ENCODE data around the gene KIF26B. TPM values are rescaled to one million over a fixed set of nuclear protein-coding genes. Genes with fewer than 3 reads are reported as not detected.
A peak's percentile ranks its signal among the peaks of the same experiment; 100 is the strongest.

The KIF26B gene
- total RNA-seq, 1 donor from 2014 or later = 0.49 TPM

GRCh38 chr1:245270063-245270462 is 115.3 kb downstream of the KIF26B start:
- intact Hi-C loops (cut with DNase I) = no loop called here
- H3K27me3 ChIP-seq = no peaks in the 10 kb centered on the region
- H3K27ac ChIP-seq = no peak overlapping the region
- TF ChIP-seq POLR2AphosphoS5 (IDR thresholded peaks at IDR 0.05; ENCODE audit: insufficient read depth in 1 of 2, low read depth in 1 of 2) = no peak
- no peak for TF ChIP-seq CTCF (IDR thresholded peaks at IDR 0.05)
- TF ChIP-seq POLR2A (IDR thresholded peaks at IDR 0.05) = no peak
- DNase-seq (ENCODE audit: extremely low spot score in 2 of 2) = no peak
- no peak overlapping the region for H3K4me3 ChIP-seq
- no peaks in the 10 kb centered on the region for H3K4me1 ChIP-seq
- no peaks in the 10 kb centered on the region for H3K36me3 ChIP-seq
- H3K9me3 ChIP-seq = peaks cover 4% of the 10 kb centered on the region

- DNase-seq (ENCODE audit: extremely low spot score in 2 of 2) = no peak
- peaks cover 4% of the 10 kb centered on the region for H3K9me3 ChIP-seq
- H3K36me3 ChIP-seq = no peaks in the 10 kb centered on the region
- no peak for TF ChIP-seq POLR2A (IDR thresholded peaks at IDR 0.05)
- no peak for TF ChIP-seq CTCF (IDR thresholded peaks at IDR 0.05)
- TF ChIP-seq POLR2AphosphoS5 (IDR thresholded peaks at IDR 0.05; ENCODE audit: insufficient read depth in 1 of 2, low read depth in 1 of 2) = no peak
- no peak overlapping the region for H3K4me3 ChIP-seq
- H3K27me3 ChIP-seq = no peaks in the 10 kb centered on the region
- intact Hi-C loops (cut with DNase I) = no loop called here
- H3K27ac ChIP-seq = no peak overlapping the region
- no peaks in the 10 kb centered on the region for H3K4me1 ChIP-seq
Observed at GRCh38 chr1:245270972-245271371, 116.2 kb downstream of the KIF26B start.

- no peak for TF ChIP-seq POLR2AphosphoS5 (IDR thresholded peaks at IDR 0.05; ENCODE audit: insufficient read depth in 1 of 2, low read depth in 1 of 2)
- TF ChIP-seq CTCF (IDR thresholded peaks at IDR 0.05) = no peak
- TF ChIP-seq POLR2A (IDR thresholded peaks at IDR 0.05) = no peak
- Histone ChIP-seq H3K27ac (no peak overlapping the region), H3K9me3 (peaks cover 4% of the 10 kb centered on the region), H3K4me1 (no peaks in the 10 kb centered on the region), H3K36me3 (no peaks in the 10 kb centered on the region), H3K27me3 (no peaks in the 10 kb centered on the region), H3K4me3 (no peak overlapping the region)
- DNase-seq (ENCODE audit: extremely low spot score in 2 of 2) = no peak
- intact Hi-C loops (cut with DNase I) = no loop called here
Observed at GRCh38 chr1:245272676-245273075, 117.9 kb downstream of the KIF26B start.

- no peak for TF ChIP-seq POLR2A (IDR thresholded peaks at IDR 0.05)
- H3K27ac ChIP-seq = no peak overlapping the region
- intact Hi-C loops (cut with DNase I) = no loop called here
- no peaks in the 10 kb centered on the region for H3K36me3 ChIP-seq
- no peaks in the 10 kb centered on the region for H3K27me3 ChIP-seq
- H3K9me3 ChIP-seq = no peaks in the 10 kb centered on the region
- no peaks in the 10 kb centered on the region for H3K4me1 ChIP-seq
- H3K4me3 ChIP-seq = no peak overlapping the region
- peak in 1 of 2 donors; percentile 46 for DNase-seq (ENCODE audit: extremely low spot score in 2 of 2)
Observed at GRCh38 chr1:245276445-245276844, 121.7 kb downstream of the KIF26B start.

- Histone ChIP-seq H3K4me1 (no peaks in the 10 kb centered on the region), H3K27ac (no peak overlapping the region), H3K27me3 (no peaks in the 10 kb centered on the region), H3K36me3 (no peaks in the 10 kb centered on the region), H3K4me3 (no peak overlapping the region), H3K9me3 (no peaks in the 10 kb centered on the region)
- TF ChIP-seq POLR2A (IDR thresholded peaks at IDR 0.05) (no peak), POLR2AphosphoS5 (IDR thresholded peaks at IDR 0.05; ENCODE audit: insufficient read depth in 1 of 2, low read depth in 1 of 2) (no peak), CTCF (IDR thresholded peaks at IDR 0.05) (no peak)
- peak in 1 of 2 donors; percentile 16 for DNase-seq (ENCODE audit: extremely low spot score in 2 of 2)
- intact Hi-C loops (cut with DNase I) = no loop called here
Observed at GRCh38 chr1:245277276-245277675, 122.5 kb downstream of the KIF26B start.

GRCh38 chr1:245278846-245279245 is 124.1 kb downstream of the KIF26B start:
- H3K27ac ChIP-seq = no peak overlapping the region
- TF ChIP-seq POLR2A (IDR thresholded peaks at IDR 0.05) = no peak
- TF ChIP-seq CTCF (IDR thresholded peaks at IDR 0.05) = no peak
- no peak for TF ChIP-seq POLR2AphosphoS5 (IDR thresholded peaks at IDR 0.05; ENCODE audit: insufficient read depth in 1 of 2, low read depth in 1 of 2)
- H3K9me3 ChIP-seq = no peaks in the 10 kb centered on the region
- no peaks in the 10 kb centered on the region for H3K4me1 ChIP-seq
- intact Hi-C loops (cut with DNase I) = no loop called here
- H3K4me3 ChIP-seq = no peak overlapping the region
- H3K36me3 ChIP-seq = no peaks in the 10 kb centered on the region
- peak in 1 of 2 donors; percentile 25 for DNase-seq (ENCODE audit: extremely low spot score in 2 of 2)
- H3K27me3 ChIP-seq = no peaks in the 10 kb centered on the region
